Cerebellar cortex (tissue), 1 donor: ENCODE results near the gene AIPL1.

Source experiments
- DNase-seq: peaks from one replicate; pipeline ENCODE4 v3.0.0-alpha.2; 2015; ENCODE audit warnings: low spot score

The AIPL1 gene

DNA sequence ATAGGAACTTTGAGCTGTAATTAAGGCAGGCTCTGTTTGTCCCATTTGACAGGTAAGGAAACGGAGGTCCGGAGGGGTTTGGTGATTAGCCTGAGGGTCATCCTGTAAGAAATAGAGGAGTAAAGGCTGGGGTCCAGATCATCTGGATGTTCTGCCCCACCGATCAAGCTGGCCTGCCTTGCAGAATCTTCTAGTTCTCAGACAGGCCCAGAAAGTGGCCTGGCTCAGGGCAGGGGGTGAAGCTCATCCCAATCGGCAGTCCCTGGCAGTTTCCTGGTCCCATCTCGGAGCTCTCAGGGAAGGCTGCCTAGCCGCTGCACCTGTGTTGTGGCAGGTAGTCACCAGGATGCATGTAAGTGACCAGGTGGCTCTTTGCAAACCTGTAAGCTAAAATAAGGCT lies 13.6 kb upstream of the AIPL1 start:
- no peak for DNase-seq

DNA sequence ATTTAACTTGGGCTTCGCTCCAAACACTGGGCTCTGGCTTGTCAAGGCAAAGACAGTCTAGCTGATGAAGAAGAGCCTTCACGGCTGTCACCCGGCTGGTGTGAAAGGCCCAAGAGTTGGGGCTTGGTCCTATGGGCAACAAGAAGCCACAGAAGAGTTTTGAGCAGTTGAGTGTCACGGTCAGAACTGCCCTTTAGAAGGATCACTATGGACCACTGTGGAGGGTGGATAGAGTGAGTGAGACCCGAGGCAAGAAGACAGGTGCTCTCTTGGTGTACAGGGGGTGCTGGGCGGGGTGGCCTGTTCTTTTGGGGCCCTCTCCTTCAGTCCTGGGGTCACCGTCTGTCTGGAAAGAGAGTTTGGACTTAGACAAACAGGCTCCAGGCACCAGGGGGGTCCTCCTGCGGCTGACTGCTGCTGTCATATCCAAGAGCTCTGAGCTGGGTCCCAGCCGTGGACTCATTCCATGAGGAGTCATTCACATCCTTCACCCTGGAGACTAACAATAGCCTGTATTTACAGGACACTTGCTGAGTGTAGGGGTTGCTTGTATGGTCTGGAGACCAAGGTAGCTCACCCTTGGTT lies 11.7 kb upstream of the AIPL1 start:
- DNase-seq = no peak

DNA sequence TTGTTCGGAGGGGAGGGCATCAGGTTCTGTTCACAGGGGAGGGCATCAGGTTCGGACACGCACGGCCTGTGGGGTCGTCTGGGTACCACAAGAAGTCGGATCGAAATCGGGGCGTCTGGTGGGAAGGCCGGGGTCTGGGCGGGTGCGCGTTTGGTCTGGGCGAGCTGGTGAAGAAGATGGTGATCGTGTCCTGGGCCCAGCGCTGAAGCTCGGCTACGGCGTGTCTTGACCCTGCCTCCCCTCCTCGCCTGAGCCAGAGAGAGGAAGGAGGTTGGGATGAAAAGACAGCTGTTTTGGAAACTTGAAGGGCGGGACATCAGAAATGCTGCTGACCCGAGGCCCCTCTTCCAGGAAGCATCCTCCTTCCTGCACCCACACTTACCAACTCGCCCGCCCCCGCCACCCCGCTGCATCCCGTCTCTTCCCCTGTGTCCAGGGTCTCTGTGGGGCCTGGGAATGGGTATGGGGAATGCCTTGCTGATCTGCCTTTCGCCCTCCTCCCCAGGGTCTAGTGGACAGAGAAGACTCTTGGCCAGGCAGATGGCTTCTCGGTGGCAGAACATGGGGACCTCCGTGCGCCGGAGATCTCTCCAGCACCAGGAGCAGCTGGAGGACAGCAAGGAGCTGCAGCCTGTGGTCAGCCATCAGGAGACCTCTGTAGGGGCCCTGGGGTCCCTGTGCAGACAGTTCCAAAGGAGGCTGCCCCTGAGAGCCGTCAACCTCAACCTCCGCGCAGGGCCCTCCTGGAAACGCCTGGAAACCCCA lies 9.8 kb upstream of the AIPL1 start:
- no peak for DNase-seq

DNA sequence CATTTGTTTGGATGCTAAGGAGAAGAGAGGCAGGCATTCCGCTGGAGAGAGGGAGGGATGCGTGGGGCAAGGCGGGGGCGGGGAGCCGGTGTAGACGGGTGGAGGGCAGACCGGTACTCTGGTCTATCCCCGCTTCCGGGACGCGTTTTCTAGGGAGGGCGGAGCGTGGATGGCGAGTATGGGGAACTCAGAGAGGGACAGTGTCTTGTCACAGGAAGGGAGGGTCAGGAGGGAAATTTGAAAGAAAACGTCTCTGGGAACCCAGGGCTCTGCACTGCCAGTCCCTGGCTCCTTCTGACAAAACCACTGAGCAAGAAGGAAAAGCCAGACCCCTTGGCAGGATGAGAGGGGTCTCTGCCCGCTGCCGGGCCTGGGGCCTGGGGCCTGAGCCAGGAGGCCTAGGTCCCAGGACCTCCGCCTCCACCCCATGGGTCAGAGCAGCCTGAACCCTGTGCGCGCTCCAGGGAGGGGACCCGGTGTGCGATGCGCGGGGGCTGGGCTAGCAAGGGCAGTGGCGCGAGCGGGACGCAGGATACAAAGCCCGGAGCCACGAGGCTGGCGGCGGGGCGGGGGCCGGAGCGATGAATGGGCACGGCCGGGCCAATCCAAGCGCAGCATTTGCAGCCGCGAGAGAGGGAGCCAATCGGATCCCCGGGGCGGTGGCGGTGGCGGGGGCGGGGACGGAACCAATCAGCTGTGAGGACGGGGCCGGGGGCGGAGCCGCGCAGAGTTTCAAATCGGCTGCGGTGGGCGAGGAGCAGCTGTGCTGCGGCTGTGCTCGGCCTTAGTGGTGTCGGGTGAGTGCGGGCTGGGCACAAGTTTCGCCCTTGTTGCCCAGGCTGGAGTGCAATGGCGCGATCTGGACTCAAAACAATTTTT lies 9.0 kb upstream of the AIPL1 start, which contains the start of gene PIMREG:
Gene PIMREG (plus strand): TSS at position 764 of the 879 bp plus-strand sequence. CDS start 656 bp downstream, outside the sequence.
- DNase-seq = peak; percentile 91

DNA sequence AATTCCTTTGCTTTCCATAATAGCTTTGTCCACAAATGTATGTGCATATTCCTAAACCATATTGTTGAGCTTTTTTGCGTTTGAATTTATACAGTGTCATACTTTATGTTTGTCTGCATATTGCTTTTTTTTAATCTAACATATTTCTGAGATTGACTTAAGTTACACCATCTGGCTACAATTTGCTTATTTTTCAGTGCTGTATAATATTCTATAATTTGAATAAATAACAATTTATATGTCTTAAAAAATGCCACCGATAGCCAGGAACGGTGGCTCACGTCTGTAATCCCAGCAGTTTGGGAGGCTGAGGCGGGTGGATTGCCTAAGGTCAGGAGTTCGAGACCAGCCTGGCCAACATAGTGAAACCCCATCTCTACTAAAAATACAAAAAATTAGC lies 7.9 kb upstream of the AIPL1 start:
- no peak for DNase-seq

DNA sequence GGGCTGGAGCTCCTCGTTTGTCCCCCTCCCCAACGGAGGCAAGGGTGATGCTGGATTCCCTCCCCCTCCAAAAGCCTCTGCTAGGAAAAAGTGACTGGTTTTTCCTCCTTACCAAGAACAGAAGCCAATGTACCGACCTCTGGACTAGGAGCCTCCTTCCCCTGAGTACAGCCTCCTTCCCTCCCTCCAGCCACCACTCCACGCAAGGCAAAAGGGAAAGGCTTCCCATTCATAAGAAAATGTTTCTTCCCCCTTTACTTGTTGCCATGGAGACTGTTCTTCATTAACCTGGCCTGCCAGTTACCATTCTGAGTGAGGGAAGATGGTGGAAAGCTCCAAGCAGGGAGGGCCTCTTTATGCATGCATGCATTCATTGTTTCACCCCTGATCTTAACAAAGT lies 5.0 kb upstream of the AIPL1 start:
- DNase-seq = no peak

DNA sequence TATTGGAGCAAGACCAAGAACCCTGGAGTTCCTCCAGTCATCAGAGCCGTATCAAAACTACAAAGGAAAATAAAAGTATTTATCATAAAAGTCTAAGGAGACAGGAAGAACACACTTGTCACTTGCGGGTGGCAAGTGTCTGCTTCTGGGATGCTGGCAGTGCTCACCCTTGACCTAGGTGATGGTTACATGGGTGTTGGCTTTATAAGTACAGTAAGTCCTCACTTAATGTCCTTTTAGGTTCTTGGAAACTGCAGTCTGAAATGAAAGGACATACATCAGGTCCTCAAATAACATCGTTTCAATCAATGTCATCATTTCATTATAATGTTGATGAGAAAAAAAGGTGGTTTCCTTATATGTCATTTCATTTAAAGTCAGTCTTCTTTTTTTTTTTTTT lies 3.0 kb upstream of the AIPL1 start:
- DNase-seq = no peak

DNA sequence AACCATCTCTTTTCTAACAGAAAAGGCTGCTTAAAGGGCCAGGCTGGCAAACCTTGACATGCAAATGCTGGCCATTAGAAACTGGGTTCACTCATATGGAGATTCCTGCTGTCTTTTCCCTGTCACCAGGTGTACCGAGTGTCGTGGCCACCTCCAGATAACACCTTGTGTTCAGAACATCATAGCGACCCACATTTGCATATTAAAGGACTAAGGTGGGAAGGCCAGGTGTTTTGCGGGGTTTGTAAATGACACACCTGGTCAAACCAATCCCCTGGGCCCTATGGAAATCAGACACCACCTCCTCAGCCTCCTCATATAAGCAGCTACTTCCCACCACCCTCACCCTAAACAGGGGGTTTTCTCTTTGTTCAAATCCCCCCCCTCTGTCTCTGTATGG lies 2.5 kb upstream of the AIPL1 start:
- no peak for DNase-seq

DNA sequence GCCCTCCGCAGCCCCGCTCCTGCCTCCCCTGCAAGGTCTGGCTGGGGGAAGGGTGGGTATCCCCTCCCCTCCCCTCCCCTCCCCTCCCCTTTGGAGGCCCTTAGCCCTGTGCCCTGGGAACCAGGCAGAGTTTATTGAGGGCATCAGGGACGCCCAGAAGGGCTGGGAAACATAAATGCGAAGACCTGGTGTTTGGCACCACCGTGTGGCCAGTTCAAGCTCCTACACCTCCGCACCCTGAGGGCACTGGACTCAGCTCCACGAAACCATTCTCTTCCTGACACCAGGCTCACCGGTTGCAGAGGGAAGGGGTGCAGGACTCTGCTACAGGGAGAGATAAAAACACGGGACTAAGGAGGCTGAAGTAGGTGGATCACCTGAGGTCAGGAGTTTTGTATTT lies 1.0 kb upstream of the AIPL1 start:
- peak; percentile 75 for DNase-seq

DNA sequence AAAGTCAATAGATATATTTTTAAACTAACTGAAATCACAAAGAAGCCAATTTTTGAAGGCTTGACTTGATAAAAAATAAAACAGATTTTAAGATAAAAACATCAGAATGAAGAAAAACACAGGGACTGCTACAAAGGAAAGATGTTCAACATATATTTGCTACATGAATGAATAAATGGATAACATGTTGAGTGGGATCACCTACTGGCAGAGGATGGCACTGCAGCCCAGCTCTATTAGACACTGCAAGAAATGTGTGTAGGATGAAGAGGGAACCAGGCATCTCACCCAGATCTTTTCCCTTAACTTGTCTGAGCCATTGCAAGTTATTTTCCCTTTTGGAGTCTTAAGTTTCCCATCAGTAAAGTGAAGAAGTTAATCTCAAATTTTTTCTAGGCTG lies 4.2 kb downstream of the AIPL1 start:
- no peak for DNase-seq

DNA sequence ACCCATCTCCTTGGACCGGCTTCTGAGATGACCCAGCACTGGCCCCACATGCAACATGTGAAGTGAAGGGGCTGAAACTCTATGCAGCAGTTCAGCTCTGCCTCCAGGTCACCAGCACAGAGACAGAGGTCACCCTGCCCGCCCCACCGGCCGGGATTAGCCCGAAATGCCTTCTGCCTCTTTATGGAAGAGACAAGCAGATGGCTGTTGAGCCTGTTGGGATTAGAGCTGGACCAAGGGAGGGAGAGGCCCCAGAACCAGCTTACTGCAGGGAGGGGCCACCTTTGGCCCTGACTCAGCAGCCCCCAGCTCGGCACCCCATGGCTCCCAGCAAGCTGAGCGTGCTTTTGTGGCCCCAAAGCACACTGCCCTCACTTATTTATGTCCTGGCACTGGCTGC lies 5.7 kb downstream of the AIPL1 start:
- no peak for DNase-seq

DNA sequence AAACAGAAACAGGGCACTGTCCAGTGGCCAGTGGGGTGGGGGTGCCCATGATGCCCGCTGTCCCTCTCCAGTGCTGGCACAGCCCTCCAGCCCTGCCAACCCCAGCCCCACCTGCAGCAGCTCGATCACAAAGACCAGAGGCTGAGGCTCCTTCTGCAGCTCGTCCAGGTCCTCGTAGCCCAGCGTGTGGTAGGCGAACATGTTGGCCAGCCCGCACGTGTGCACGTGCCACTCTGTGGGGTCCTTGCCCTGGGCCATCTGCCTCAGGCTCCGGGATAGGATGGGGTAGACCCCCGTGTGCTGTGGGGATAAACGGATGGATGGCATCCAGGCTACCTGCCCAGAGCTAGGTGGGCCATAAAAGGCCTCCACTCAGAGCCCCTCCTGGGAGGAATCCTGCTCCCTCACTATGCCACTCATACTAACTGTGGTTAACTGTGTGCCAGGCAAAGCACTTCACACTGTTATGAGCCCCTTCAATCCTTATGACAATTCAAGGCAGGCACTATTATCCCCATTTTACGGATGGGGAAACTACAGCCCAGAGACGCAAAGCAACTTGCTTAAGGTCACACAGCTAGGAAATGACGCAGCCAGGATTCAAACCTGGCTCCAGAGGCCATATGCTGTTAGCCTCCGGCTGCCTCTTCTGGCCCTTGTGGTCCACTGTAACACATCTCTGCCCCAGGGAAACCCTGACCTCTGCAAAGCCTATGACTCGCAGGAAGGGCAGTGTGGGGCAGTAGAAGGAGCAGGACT lies 6.5 kb downstream of the AIPL1 start:
- no peak for DNase-seq

DNA sequence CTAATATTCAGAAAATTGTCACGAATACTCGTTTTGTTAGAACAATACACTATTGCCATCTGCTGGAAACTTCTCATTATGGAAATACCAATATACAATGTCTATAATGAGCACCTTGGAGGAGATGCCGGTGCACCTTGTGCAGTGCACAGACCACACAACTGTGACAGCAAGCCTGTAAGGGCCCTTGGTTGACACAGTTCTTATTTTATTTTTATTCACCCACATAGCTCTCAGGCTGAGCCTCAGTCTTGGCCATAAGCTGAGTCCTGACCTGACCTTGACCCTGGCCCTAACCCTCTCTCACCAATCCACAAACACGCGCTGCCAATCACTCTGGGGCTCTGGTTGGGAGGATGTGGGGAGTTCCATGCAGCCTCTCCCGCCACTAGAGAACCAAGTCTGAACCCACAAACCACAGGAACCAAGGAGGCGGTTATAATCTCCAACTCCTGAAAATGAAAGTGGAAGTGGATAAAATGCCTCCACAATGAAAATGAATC lies 7.6 kb downstream of the AIPL1 start:
- no peak for DNase-seq

DNA sequence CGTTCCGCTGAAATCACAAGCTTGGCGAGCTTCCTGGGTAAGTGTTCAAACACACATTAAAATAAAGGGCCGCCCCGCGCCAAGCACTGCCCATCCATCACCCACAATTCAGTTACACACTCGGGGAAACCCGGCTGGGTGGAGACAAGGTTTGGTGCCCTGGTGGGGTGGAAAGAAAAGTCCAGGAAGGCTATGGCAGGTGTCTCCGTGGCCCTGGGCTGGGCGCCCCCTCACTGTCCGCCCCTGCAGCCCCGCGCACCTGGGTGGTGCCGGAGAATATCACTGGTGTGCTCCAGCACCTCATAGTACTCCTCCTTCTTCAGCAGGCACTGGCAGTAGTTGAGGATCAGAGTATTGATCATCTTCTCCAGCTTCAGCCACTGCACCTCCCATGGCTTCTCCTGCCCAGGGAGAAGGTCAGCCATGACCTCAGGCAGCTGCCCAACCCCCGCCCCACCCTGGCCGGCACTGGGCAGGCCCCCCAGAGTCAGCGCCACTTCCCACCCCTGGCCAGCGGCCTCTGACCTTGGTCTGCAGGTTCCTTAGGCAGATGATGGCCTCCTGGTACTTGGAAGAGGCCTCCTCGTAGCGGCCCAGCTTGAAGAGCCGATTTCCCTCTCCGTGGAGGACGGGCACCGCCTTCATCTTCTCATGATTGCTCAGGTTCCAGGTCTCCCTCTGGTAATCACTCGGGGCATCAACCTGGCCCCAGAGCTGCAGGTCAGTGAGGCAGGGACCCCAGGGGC lies 8.4 kb downstream of the AIPL1 start:
- DNase-seq = no peak

DNA sequence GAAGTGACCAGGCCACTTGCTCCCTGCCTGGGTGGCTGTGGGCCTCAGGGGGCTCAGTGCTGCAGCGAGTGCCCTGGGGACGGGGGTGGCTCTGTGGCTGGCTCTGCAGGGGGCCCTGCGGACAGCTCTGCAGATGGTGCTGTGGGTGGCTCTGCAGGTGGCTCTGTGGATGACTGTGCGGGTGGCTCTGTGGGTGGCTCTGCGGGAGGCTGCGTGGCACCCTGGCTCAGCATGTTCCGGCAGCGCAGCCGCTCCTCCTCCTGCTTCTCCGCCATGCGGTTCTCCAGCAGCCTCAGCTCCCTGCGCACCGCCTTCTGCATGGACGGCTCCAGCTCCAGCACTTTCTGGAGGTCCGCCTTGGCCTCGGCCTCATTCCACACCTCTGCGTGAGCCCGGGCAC lies 9.5 kb downstream of the AIPL1 start:
- no peak for DNase-seq

DNA sequence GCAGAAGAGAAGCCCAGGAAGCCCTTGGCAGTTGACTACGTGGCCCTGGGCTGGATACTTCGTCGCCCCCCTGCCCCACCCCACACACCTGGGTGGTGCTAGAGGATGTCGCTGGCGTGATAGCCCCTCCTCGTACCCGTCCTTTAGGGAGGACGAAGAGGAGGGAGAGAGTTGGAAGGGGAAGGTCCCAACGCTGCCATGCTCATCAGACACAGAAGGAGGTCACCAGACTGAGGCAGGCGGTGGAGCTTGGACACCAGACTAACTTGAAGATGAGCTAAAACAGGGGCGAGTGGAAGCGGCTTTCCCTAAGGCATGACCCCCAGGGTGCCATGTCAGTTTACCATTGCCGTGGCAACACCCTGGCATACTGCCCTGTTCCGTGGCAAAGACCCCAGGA lies 11.0 kb downstream of the AIPL1 start:
- no peak for DNase-seq

DNA sequence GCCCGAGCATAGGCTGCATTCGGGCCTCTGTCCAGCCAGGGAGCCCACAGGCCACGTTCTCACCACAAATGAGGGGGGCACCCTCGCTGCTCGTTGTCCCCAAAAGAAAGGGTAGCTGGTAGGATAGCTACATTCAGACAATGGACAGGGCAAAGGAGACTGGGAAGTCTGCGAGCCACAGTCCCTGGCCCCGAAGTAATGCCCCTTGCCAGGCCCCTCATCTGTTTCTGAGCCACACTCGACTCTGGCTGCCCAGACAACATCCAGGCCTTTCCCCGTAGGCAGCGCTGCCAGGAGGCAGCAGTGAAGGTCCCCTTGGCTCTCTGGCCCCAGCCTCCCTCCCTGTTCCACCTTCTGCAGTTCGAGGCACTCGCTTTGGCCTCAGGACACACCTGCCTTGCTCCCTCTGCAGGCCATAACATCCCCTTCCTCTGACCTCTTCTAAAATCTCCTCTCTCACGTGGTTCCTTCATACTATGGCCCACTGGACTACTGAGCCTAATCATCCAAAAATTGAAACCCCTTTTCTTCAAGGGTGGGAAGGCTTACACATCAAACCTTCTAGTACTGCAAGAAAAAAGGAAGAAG lies 12.2 kb downstream of the AIPL1 start:
- DNase-seq = no peak

DNA sequence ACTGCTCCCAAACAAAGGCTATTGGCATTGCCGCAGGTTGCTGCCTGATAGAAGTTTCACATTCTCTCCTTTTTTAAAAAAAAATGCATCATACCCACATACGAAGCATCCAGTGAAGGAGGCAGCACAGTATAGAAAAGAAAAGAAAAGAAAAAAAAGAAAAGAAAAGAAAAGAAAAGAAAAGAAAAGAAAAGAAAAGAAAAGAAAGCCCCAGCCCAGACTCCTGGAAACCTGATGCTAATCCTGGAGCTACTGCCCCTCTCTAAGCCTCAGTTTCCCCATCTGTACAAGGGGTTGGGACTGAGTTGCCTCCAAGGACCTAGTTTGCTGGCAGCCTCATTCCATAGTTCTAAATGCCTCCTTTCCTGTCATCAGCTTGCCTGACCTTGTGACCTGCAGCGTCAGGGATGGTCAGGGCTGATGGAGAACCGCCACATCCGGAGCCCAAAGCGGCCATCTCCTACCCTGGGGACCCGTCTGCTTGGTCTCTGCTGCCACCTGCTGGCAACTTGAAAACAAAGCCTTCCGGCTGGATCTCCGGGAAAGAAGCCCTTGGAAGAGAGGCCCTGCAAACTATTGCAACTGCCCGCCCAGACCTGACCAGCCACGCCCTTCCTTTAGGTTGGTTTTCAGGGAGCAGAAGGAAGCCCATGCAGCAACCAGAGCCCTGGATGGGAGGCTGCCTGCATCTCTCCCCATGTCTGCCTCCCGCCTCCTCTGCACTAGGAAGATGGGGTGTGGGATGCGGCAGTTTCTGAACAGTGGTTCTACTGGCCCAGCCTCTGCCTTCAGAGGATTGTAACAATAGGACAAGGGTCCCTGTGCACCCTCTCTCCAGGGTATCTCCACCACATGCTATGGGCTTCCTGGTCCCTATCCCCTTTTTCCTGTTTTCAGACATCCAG lies 13.0 kb downstream of the AIPL1 start:
- DNase-seq = peak; percentile 78

DNA sequence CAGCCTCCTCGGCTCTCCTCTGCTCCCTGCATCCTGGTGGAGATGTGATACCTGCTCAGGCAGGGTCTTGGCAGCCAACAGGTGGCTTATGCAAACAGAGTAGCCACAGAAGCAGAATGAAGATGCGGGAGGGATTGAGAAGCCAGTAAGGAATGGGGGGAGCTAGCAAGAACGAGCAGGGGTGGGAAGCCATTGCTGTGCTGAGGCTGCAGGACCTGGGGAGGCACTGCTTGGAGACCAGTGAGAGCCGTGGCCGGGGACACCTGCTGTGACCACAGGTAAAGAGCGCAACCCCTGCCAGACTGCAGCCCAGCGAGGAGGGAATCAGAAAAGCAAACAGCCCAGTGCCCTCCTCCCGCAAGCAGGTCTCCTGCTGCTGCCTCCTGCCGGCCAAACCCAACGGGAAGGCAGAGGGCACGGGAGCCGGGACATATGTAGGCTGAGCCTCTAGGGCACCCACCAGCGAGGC lies 14.7 kb downstream of the AIPL1 start:
- DNase-seq = no peak

DNA sequence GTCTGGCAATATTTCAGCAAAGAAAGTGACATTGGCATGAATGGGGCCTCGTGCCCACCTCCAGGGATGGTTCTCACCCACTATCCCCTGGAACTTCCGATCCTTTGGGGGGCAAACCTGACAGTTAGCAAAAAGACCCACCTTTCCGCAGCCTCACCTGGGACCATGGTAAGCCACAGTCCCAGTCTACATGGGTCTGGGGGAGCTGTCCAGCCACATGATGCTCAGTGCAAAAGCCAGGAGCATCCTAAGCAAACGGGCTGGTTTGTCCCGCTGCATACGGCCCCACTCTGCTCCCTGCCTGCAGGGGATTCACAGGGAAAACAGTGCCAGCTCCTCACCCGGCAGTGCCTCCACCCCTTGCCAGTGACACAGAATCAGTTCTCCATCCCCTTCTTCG lies 19.3 kb downstream of the AIPL1 start:
- no peak for DNase-seq
